Activated CD4-positive, alpha-beta T cell treated with anti-CD3 and anti-CD28 coated beads, Interleukin-2, amount 50 U/mL, for 16 hours (primary cell): ENCODE measurements around the gene ALG1.
"Not testable (repeated sequence)": the region's sequence is repeated elsewhere in the genome, so short reads cannot be mapped to it uniquely, and the experiment has no call there.

Experiments used
- DNase-seq: peaks from one replicate; pipeline ENCODE4 v3.0.0-alpha.2; 2020

Gene ALG1

DNA sequence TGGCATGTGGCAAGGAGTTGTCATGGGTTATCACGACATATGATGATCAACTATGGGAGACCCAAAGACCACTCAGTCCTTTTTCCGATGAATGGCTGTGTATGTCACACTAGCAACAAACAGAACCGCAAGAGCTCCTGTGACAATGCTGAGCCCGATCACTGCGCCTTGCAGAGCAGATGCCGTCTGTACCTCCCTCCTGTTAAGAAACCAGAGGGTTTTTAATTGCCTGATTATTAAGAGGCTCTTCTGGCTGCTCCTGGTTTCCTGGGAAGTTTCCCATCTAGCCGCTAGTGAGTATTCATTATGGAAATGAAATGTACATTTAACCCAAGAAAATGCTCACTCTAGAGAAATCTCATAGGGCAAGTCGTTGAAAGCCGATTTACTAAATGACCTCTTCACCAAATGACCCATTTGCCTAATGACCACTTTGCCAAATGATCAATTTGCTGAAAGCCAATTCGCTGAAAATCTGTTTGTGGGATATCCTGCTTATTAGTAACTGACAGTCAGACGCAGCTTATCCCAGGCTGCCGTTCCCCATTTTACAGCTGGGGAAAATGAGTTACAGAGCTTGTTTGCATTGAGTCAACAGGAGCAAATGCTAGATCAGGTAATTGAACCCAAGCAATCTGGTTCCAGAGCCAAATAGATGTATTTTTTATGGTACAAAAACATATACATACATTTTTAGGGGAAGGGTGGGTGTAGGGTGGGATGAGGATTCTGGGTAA, 31.8 kb downstream of the ALG1 start:
- DNase-seq: not testable (repeated sequence)

DNA sequence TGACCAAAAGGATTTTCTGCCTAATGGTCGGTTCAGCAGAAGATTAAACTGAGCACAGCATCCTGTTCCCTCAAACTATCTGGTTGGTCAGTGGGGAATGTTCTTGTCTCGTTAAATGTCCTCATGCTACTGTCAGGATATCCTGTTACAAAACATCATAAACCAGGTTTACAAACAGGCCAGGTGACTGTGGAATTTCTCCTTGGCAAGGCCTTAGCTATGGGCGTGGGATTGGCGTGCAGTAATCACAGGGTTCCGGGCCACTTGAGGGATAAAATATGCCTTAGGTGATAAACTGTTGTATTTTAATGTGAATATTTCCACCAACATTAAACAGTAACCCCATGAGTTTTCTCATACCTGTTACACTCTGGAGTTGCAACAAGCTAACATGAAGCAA, 33.4 kb downstream of the ALG1 start:
- DNase-seq: not testable (repeated sequence)

DNA sequence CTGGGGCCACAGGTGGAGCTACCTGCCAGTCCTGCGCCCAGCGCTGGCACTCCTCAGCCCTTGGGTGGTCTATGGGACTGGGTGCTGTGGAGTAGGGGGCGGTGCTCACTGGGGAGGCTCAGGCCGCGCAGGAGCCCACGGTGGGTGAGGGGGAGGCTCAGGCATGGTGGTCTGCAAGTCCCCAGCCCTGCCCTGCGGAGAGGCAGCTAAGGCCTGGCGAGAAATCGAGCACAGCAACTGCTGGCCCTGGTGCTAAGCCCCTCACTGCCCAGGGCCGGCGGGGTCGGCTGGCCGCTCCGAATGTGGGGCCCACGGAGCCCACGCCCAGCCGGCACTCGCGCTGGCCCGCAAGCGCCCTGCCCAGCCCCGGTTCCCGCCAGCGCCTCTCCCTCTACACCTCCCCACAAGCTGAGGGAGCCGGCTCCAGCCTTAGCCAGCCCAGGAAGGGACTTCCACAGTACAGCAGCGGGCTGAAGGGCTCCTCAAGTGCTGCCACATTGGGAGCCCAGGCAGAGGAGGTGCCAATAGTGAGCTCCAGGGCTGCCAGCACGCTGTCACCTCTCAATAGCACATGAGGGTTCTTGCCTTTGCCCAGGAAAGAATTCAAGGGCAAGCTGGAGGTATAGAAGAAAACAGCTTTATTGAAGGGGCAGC, 37.0 kb downstream of the ALG1 start:
- DNase-seq: no peak

DNA sequence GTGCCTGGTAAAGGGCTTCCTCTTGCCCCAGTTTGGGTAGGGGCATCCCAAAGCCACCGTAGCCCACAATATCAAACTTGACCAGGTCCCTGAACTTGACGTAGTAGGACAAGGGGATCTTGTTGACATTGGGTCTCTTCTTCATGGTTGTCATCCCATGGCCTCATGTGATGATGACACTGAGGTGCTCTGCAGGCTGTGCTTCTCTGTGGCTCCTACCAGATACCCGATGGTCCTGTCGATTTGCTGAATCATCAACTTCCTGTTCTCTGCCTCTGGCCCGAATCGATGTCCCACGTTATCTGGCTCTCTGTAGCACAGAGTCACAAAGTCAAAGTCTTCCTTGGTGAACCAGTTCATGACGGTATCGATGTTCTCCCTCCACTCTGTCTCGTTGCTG, 39.3 kb downstream of the ALG1 start:
- DNase-seq: not testable (repeated sequence)

DNA sequence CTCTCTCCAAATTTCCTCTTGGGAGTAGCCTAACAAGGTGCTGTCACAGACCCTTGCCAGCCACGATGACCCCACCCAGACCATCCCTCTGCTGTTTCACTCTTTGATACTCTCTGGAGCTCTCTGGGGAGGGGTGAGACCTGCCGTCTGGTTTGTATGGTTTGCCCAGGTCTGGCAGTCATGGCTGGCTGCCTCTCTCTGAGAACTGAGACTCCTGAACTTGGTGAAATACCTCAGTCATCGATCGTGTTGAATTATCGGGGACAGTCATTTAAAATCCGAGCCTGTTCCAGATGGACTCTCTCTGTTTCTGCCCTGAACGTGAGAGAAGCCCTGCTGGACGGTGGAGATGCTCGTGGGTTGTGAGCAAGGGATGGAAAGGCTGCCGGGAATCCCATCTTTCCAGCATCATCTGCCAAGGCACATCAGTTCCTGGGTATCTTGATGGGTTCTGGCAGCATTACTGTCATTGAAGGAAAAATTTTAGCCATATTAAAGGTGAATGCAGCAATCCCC, 45.2 kb downstream of the ALG1 start:
- not testable (repeated sequence) for DNase-seq

DNA sequence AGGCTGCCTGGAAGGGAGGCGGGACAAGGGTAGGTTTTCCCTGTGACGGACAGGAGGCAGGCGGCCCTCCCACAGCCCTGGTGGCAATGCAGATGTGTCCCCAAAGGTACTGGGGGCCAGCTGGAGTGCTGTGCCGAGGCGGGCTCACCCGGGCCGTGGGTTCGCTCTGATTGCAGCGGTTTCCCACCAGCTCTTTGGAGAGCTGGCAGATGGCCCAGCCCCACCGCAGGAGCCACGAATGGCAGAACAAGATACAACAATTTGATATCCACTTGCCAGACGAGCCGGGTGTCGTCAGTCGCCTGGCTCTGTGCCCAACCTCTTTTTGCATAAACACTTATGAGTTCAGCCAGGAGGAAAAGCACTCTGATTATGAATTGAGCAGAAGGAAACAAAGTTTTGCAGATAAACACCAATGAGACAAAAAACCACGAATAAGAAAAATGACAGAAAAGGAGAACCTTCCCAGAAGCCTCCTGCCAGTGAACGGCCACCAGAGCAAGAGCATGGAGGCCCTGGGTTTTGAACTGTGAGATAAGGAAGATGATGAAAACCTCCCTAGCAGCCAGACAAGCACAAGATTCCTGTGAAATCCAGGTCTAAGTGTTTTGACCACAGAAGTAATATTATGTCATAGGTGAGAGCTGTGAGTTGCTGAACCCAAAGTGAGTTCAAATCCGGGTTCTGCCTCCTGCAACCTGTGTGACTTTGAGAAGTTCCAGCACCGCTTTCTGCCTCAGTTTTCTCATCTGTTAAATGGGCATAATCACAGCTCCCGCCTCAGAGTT, 45.9 kb downstream of the ALG1 start:
- DNase-seq: not testable (repeated sequence)

DNA sequence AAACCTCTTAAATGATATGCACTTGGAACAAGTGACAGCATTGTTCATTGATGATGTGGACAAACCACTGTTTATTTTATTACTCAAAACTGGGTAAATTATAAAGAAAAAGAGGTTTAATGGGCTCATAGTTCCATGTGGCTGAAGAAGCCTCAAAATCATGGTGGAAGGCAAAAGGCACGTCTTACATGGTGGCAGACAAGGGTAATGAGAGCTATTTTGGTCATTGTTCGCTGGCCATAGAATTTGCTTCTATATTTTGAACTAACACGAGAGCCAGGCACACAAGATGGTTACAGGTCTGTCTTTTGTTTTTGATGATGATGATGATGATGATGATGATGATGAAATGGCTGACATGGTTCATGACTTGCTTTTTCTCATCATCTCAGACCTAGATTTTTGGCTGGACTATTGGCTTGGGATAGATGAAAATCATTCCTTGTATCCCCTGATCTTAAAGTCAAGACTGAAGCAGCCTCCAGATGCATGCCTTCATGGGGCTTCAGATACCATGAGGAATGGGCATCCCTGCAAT, 59.9 kb downstream of the ALG1 start:
- not testable (repeated sequence) for DNase-seq

DNA sequence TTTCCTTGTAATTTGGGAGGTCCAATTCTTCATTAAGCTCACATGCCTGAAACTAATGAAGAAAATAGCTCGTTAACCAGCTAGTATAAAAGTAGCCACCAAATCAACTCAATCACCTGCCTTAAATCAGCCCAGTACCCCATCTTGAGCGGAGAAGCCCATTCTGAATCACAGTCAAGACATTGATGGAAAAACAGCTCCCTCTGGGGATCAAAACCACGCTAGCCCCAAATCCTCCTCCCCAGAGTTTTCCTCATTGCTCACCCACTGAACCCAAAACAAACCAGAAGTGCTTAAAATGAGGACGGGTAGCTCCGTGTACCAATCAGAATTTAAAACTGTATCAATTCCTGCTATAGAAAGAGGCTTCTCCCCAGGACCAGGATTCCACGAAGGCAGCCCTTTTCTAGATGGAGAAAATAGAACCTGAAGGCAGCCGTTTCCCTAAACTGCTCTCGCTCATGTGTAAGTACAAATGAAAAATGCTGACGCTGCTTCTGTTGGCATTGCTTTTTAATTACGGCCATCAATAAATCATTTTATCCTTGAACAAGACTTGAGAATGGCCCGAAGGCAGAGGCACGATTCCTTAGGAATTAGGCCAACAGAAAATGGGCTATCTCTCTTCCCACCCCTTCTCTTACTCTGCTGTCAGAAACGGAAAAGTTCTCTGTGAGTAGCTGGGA, 61.4 kb downstream of the ALG1 start:
- DNase-seq: not testable (repeated sequence)

DNA sequence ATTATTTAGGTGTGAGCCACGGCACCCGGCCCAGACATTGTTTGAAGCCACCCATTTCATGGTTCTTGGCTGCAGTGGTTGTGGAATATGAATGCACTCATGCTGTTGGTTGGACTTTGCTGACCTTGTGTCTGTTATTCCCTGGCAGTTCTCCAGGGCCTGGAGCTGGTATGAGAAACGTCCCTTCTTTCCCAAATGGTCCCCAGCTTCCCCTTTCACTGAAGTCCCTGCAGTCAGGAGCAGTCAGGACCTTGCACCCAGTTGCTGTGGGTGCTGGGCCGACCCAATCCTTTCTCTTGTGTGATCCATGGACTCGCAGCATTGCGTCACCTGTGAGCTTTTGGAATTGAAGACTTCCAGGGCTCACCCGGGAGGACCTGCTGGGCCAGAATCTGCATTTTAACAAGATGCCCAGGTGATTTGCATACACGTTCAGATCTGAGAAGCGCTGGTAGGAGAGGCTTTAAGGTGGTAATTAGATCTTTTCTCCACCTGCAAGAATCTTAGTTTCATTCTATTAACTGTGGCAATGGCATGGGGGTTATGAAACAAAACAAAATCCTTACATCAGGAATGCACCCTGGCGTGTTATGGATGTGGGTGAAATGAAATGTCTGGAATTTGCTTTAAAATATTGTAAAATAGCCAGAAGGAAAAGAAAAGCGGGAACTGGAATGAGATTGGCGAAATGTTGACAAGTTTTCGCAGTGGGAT, 63.3 kb downstream of the ALG1 start:
- DNase-seq: not testable (repeated sequence)
